Parathyroid adenoma (tissue), 2 donors: ENCODE results near the gene EPHX1.
A peak's percentile ranks its signal among the peaks of the same experiment; 100 is the strongest.

Source experiments
- H2AFZ ChIP-seq: fragments of 300-600 bp; sonication (generic); one replicate; pipeline ENCODE4 v1.7.0; 2017; ENCODE audit warnings: antibody characterized with exemption, mild to moderate bottlenecking
- H3K27ac ChIP-seq: fragments of 300-600 bp; sonication (generic); one replicate; pipeline ENCODE4 v1.7.0; 2017
- H3K27me3 ChIP-seq: fragments of 300-600 bp; sonication (generic); one replicate; pipeline ENCODE4 v1.7.0; 2017; ENCODE audit warnings: low read length; ENCODE audit not compliant: control insufficient read depth, insufficient read depth
- H3K36me3 ChIP-seq: fragments of 300-600 bp; sonication (generic); one replicate; pipeline ENCODE4 v1.7.0; 2017; ENCODE audit warnings: low read length; ENCODE audit not compliant: control insufficient read depth, insufficient read depth
- H3K4me1 ChIP-seq: fragments of 300-600 bp; sonication (generic); one replicate; pipeline ENCODE4 v1.7.0; 2017; ENCODE audit warnings: control low read depth
- H3K4me2 ChIP-seq: fragments of 300-600 bp; sonication (generic); one replicate; pipeline ENCODE4 v1.7.0; 2017; ENCODE audit warnings: low read length
- H3K4me3 ChIP-seq: fragments of 300-600 bp; sonication (generic); one replicate; pipeline ENCODE4 v1.7.0; 2017; ENCODE audit warnings: low read depth, low read length
- H3K79me2 ChIP-seq: fragments of 300-600 bp; sonication (generic); one replicate; pipeline ENCODE4 v1.7.0; 2017; ENCODE audit warnings: control low read depth
- H3K9ac ChIP-seq: fragments of 300-600 bp; sonication (generic); one replicate; pipeline ENCODE4 v1.7.0; 2017; ENCODE audit warnings: mild to moderate bottlenecking
- H3K9me3 ChIP-seq: fragments of 300-600 bp; sonication (generic); one replicate; pipeline ENCODE4 v1.7.0; 2017; ENCODE audit warnings: low read length; ENCODE audit not compliant: control insufficient read depth
- CTCF ChIP-seq: fragments of 300-600 bp; sonication (generic); IDR thresholded peaks from one replicate; pipeline ENCODE4 v1.7.0; 2017; ENCODE audit warnings: antibody characterized with exemption, mild to moderate bottlenecking
- donor health status: primary hyperparathyroidism.

The EPHX1 gene

GRCh38 chr1:225844236-225845061, 34.5 kb downstream of the EPHX1 start:
- no peaks in the 10 kb centered on the region for H3K79me2 ChIP-seq
- no peak for TF ChIP-seq CTCF
- H3K27me3 ChIP-seq = no peaks in the 10 kb centered on the region
- H3K4me1 ChIP-seq = no peaks in the 10 kb centered on the region
- H3K4me3 ChIP-seq = no peak overlapping the region
- H3K36me3 ChIP-seq = no peaks in the 10 kb centered on the region
- no peak overlapping the region for H3K27ac ChIP-seq
- H3K4me2 ChIP-seq = no peak overlapping the region
- H2AFZ ChIP-seq = no peak overlapping the region
- no peaks in the 10 kb centered on the region for H3K9me3 ChIP-seq
- H3K9ac ChIP-seq = no peak overlapping the region

GRCh38 chr1:225845097-225845496, 35.2 kb downstream of the EPHX1 start:
- H3K4me1 ChIP-seq = no peaks in the 10 kb centered on the region
- H3K36me3 ChIP-seq = no peaks in the 10 kb centered on the region
- no peak overlapping the region for H3K27ac ChIP-seq
- H2AFZ ChIP-seq = no peak overlapping the region
- H3K79me2 ChIP-seq = no peaks in the 10 kb centered on the region
- no peaks in the 10 kb centered on the region for H3K27me3 ChIP-seq
- no peak overlapping the region for H3K4me2 ChIP-seq
- no peak overlapping the region for H3K9ac ChIP-seq
- no peaks in the 10 kb centered on the region for H3K9me3 ChIP-seq
- no peak overlapping the region for H3K4me3 ChIP-seq
- no peak for TF ChIP-seq CTCF

- Histone ChIP-seq H3K79me2 (no peaks in the 10 kb centered on the region), H3K4me3 (no peak overlapping the region), H3K9ac (no peak overlapping the region), H2AFZ (no peak overlapping the region), H3K4me2 (no peak overlapping the region), H3K4me1 (no peaks in the 10 kb centered on the region), H3K27ac (no peak overlapping the region), H3K36me3 (no peaks in the 10 kb centered on the region), H3K27me3 (no peaks in the 10 kb centered on the region), H3K9me3 (no peaks in the 10 kb centered on the region)
- TF ChIP-seq CTCF = peak; percentile 52
Measured at GRCh38 chr1:225845571-225846259, 35.8 kb downstream of the EPHX1 start.

- no peaks in the 10 kb centered on the region for H3K27me3 ChIP-seq
- H3K79me2 ChIP-seq = no peaks in the 10 kb centered on the region
- H3K4me2 ChIP-seq = no peak overlapping the region
- H3K36me3 ChIP-seq = no peaks in the 10 kb centered on the region
- H3K4me3 ChIP-seq = no peak overlapping the region
- no peaks in the 10 kb centered on the region for H3K9me3 ChIP-seq
- H2AFZ ChIP-seq = no peak overlapping the region
- H3K9ac ChIP-seq = no peak overlapping the region
- no peaks in the 10 kb centered on the region for H3K4me1 ChIP-seq
- H3K27ac ChIP-seq = no peak overlapping the region
- no peak for TF ChIP-seq CTCF
Measured at GRCh38 chr1:225846331-225847310, 36.7 kb downstream of the EPHX1 start.
